ENCODE results near the gene RANBP2. TPM values are rescaled to one million over a fixed set of nuclear protein-coding genes. Genes with fewer than 3 reads are reported as not detected.

Gene RANBP2
- total RNA-seq, 1 experiment from 2014 or later, result 47.5 TPM

- Histone ChIP-seq H3K4me1 (replicated peaks; ENCODE audit: insufficient read depth) (no peaks in the 10 kb centered on the region), H4K20me1 (ENCODE audit: insufficient read depth) (no peaks in the 10 kb centered on the region), H2AFZ (no peak overlapping the region), H3K79me2 (ENCODE audit: low read depth) (no peaks in the 10 kb centered on the region), H3K9me3 (ENCODE audit: insufficient read depth, low read depth) (no peaks in the 10 kb centered on the region), H3F3A (ENCODE audit: insufficient read depth, low read depth) (0 out of 2 replicates have a peak, but pooled peaks cover 4% of the 10 kb centered on the region), H3K27me3 (ENCODE audit: insufficient read depth, low read depth) (no peaks in the 10 kb centered on the region), H3K4me2 (no peak overlapping the region), H3K36me3 (ENCODE audit: low read depth) (0 out of 2 replicates have a peak, but pooled peaks cover under 1% of the 10 kb centered on the region), H3K27ac (no peak overlapping the region), H3K9me2 (ENCODE audit: insufficient read depth) (no peaks in the 10 kb centered on the region), H3K4me3 (no peak overlapping the region)
- no TSS peak for BruUV-seq (replicated peaks)
- CTCF ChIA-PET, result no interaction called here
- POLR2A ChIA-PET (ENCODE audit: unreplicated experiment), result interaction anchor here (0.6 kb wide), 1 partner anchor 14 kb away, joined by 14 read pairs; no protein-coding TSS in a partner anchor
- TF ChIP-seq EZH2 (IDR thresholded peaks at IDR 0.05; ENCODE audit: low read depth), result no peak
- TF ChIP-seq CTCF (conservative IDR thresholded peaks at IDR 0.05), result no peak
- DNase-seq, result no peak
- intact Hi-C loops (cut with micrococcal nuclease; ENCODE audit: unreplicated experiment), result no loop called here
These were observed 106.0 kb downstream of the RANBP2 start for GRCh38 chr2:108825254-108825653.

GRCh38 chr2:108825736-108826135 is 106.5 kb downstream of the RANBP2 start:
- Histone ChIP-seq H4K20me1 (ENCODE audit: insufficient read depth) (no peaks in the 10 kb centered on the region), H3F3A (ENCODE audit: insufficient read depth, low read depth) (0 out of 2 replicates have a peak, but pooled peaks cover 4% of the 10 kb centered on the region), H3K4me1 (replicated peaks; ENCODE audit: insufficient read depth) (no peaks in the 10 kb centered on the region), H3K27me3 (ENCODE audit: insufficient read depth, low read depth) (no peaks in the 10 kb centered on the region), H3K27ac (no peak overlapping the region), H3K4me2 (no peak overlapping the region), H3K79me2 (ENCODE audit: low read depth) (no peaks in the 10 kb centered on the region), H3K9me2 (ENCODE audit: insufficient read depth) (no peaks in the 10 kb centered on the region), H3K36me3 (ENCODE audit: low read depth) (no peaks in the 10 kb centered on the region), H2AFZ (no peak overlapping the region), H3K9me3 (ENCODE audit: insufficient read depth, low read depth) (no peaks in the 10 kb centered on the region), H3K4me3 (no peak overlapping the region)
- no peak for DNase-seq
- ChIA-PET POLR2A (ENCODE audit: unreplicated experiment) (no interaction called here), CTCF (no interaction called here)
- no peak for TF ChIP-seq EZH2 (IDR thresholded peaks at IDR 0.05; ENCODE audit: low read depth)
- no peak for TF ChIP-seq CTCF (conservative IDR thresholded peaks at IDR 0.05)
- no TSS peak for BruUV-seq (replicated peaks)
- intact Hi-C loops (cut with micrococcal nuclease; ENCODE audit: unreplicated experiment), result no loop called here

GRCh38 chr2:108829578-108830310 is 110.5 kb downstream of the RANBP2 start:
- H3K79me2 ChIP-seq (ENCODE audit: low read depth), result no peaks in the 10 kb centered on the region
- no peaks in the 10 kb centered on the region for H3K9me3 ChIP-seq (ENCODE audit: insufficient read depth, low read depth)
- intact Hi-C loops (cut with micrococcal nuclease; ENCODE audit: unreplicated experiment), result no loop called here
- H2AFZ ChIP-seq, result no peak overlapping the region
- H3F3A ChIP-seq (ENCODE audit: insufficient read depth, low read depth), result peaks cover 12% of the 10 kb centered on the region; the same call in 1 of the 2 replicates
- H3K27ac ChIP-seq, result no peak overlapping the region
- no peaks in the 10 kb centered on the region for H4K20me1 ChIP-seq (ENCODE audit: insufficient read depth)
- H3K27me3 ChIP-seq (ENCODE audit: insufficient read depth, low read depth), result no peaks in the 10 kb centered on the region
- no TSS peak for BruUV-seq (replicated peaks)
- ChIA-PET CTCF (no interaction called here), POLR2A (ENCODE audit: unreplicated experiment) (no interaction called here)
- H3K36me3 ChIP-seq (ENCODE audit: low read depth), result no peaks in the 10 kb centered on the region
- TF ChIP-seq EZH2 (IDR thresholded peaks at IDR 0.05; ENCODE audit: low read depth) (no peak), CTCF (conservative IDR thresholded peaks at IDR 0.05) (no peak)
- H3K4me2 ChIP-seq, result no peak overlapping the region
- no peak overlapping the region for H3K4me3 ChIP-seq
- DNase-seq, result no peak
- H3K4me1 ChIP-seq (replicated peaks; ENCODE audit: insufficient read depth), result peaks cover 10% of the 10 kb centered on the region
- no peaks in the 10 kb centered on the region for H3K9me2 ChIP-seq (ENCODE audit: insufficient read depth)
